ENCODE data around the gene BEST1. TPM values are rescaled to one million over a fixed set of nuclear protein-coding genes. Genes with fewer than 3 reads are reported as not detected.

The BEST1 gene

Small RNA genes within 50 kb of the gene (small RNA-seq; reads per million reads assigned to genes)
- gene RNU6-1243P (ENCODE audit: insufficient read depth), result not detected
